Activated CD4-positive, alpha-beta T cell treated with anti-CD3 and anti-CD28 coated beads, Interleukin-2, amount 50 U/mL, for 1 hour (primary cell): ENCODE results near the gene RRAGD.
A peak's percentile ranks its signal among the peaks of the same experiment; 100 is the strongest.
"Not testable (repeated sequence)": the region's sequence is repeated elsewhere in the genome, so short reads cannot be mapped to it uniquely, and the experiment has no call there.

Experiments used
- DNase-seq: peaks from one replicate; pipeline ENCODE4 v3.0.0-alpha.2; 2020

Gene RRAGD

DNA sequence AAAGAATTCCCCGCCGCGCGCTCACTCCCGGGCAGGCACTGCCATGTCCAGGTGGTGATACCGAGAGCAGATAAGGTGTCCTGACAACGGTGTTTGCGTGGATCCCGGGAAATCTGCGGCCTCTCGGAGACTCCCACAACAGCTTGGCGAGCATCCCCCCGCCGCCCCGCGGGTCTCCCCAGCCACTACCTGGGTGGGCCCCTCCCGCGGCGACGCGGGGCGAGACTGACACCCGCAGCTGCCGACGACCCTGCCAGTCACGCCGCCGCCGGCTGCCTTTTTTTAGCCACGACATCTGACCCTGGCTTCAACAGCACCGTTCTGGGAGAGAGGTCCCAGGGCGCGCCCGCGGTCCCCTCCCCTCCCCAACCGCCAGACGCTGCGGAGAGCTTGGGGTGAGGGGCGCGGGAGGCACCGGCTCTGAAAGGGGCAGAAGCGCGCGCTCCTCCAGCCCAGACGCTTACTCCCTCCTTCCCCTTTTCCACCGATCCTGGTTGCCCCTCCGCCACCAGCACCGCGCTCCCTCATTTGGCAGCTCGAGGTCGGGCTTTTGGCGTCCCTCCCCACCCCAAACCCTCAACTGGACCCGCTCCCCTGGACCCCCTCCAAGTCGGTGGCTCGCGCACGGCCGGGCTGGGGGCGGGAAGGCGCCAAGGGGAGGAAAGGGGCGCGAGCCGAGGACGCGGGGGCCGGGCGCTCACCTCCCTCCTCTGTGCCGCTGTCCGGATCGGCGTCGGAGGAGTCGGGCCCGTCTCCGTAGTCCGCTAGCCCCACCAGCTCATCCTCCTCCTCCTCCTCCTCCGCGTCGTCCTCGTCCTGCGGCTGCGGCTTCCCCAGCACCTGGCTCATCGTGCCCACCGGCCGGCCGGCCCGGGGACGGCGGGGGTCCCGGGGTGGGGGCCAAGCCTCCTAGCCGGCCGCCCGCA, 665 bp downstream of the RRAGD start:
- DNase-seq, result peak; percentile 18

- no peak for DNase-seq
Measured at GRCh38 chr6:89410788-89411144, 1.3 kb downstream of the RRAGD start.

DNA sequence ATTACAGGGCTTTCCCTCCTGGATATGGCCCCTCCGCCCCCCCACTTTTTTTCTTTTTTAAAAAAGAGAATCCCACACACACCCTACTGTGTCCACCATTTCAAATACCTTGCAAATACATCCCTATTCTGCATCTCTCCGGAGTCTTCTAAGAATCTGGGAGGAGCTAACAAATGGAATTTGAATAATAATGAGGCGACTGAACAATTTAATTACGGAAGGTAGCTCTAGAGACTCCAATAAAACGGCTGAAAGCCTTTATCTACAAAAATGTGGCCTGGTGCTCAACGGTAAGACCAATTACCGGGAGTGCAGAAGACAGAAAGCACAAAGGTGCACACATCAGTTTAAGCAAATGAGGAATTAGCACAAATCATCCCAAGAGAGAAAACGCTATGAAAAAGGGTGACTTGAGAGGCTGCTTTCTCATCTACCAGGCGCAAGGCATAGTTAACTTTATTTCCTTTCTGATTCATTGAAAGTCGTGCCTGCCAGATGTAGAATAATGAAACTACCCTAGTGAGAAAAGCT, 1.8 kb downstream of the RRAGD start:
- no peak for DNase-seq

DNA sequence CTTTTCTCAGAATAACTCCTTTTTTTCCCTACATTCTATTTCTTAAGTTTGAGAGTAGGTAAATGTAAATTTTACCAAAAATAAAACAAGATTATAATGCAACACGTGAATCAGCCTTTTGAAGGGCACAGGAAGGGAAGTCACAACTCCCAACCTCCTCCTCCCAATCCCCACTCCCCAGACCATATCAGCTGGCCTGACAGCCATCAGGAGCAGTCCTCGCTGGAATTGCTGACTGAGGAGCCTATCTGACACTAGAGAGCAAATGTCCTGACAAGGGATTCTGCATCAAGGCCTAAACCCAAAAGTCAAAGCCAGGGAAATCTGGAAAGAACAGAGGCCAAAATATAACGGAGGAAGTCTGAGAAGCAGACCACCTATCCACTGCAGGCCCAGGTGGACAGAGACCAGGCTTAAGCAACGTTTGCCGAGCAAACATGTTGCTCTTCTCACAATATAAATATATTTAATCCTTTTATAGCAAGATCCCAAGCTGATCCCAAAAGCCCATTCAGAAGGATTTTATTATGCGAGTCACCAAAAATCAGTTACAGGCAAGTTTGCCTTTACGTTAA, 2.5 kb downstream of the RRAGD start:
- DNase-seq, result no peak

GRCh38 chr6:89406141-89406540, 5.9 kb downstream of the RRAGD start:
- DNase-seq, result no peak

- no peak for DNase-seq
Measured at GRCh38 chr6:89404512-89404911, 7.6 kb downstream of the RRAGD start.

DNA sequence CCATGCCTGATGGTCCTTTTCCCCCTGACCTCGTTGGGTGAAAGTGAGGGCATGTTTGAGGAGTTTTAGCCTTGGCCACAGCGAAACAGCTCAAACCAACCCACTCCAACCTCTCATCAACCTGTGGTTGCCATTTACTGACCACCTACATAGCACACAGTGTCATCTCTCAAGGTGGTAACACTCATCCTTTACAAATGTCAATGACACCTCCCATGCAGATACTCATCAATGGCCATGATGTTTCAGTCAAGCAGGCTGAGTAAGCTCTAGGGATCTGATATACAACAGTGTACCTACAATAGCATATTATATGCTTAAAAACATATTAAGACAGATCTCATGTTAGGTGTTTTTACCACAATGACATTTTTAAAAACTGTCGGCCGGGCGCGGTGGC, 9.3 kb downstream of the RRAGD start:
- no peak for DNase-seq

GRCh38 chr6:89400912-89401399, 11.1 kb downstream of the RRAGD start:
- DNase-seq, result no peak

DNA sequence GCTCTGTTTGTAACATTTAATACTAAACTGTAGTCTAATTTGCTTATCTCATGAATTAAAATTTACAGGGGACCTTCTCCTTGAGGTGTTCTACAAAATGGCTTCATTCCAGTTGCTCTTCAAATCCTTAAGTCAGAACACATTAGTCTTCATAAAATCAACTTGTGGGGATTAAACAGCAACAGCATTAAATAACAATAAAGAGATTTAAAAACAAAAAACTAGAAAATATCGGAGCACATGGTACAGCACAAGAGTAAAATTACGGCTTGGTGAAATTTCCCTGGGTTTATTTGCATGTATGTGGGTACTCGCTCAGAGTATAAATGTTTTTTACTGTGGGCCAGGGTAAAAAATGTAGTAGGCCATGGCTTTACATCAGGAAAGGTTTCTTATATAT, 12.0 kb downstream of the RRAGD start:
- no peak for DNase-seq

- no peak for DNase-seq
Measured at GRCh38 chr6:89398762-89399525, 13.1 kb downstream of the RRAGD start.

- DNase-seq, result not testable (repeated sequence)
Measured at GRCh38 chr6:89397884-89398283, 14.2 kb downstream of the RRAGD start.

DNA sequence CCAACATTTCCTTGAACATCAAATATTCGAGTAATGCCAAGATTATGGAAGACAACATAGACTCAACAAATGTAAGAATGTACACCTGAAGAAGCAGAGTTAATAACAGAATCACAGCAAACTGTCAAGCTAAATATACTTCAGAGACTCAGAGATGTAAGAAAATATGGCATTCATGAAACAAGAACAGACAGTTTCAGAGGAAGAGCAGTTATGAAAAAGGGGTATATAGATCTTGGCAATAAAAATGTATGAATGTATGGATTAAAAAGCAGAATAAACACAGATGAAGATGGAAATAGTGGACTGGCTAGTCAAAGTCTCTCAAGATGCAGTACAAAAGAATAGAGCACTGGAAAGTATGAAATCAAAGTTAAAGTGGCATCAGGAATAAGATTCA, 18.4 kb downstream of the RRAGD start:
- DNase-seq, result no peak

DNA sequence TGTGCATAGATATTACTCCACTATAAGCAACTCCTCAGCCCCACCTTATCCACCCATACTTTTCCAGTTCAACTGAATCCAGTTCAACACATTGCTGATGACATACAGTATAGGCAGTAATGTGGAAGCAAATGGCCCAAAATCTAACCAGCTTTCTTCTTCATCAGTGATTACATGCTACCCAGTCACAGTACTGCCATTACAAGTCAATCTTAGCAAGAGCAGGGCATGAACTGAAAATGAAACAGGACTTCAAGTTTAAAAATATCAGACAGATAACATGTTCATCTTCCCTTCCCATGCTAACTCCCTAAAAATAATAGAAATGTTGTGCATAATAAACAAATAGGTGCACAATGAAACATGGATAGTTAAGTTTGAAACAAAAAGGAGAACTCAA, 19.2 kb downstream of the RRAGD start:
- no peak for DNase-seq

- DNase-seq, result no peak
Measured at GRCh38 chr6:89388846-89389245, 23.2 kb downstream of the RRAGD start.

- no peak for DNase-seq
Measured at GRCh38 chr6:89387516-89388201, 24.4 kb downstream of the RRAGD start.

GRCh38 chr6:89386917-89387491, 25.1 kb downstream of the RRAGD start:
- DNase-seq, result no peak

DNA sequence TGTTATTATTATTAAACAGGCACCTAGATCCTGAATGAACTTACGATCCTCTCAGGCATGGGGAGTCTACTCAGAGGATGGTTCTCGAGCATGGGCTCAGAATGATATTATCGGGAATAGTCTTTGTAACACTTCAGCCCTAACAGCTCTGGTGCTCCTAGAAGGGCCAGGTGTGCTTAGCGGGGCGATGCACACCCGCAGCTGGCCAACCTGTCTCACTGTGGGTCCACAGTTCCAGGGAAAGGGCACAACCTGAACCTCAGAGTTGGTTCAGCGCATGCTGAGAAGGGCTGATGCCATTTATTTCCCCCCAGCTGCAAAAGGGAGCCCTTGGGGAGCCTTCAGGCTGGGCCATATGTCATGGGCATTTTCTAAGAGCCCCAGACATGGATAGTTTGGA, 26.2 kb downstream of the RRAGD start:
- DNase-seq, result no peak

GRCh38 chr6:89385156-89385667, 26.9 kb downstream of the RRAGD start:
- no peak for DNase-seq

GRCh38 chr6:89381031-89381430, 31.0 kb downstream of the RRAGD start:
- no peak for DNase-seq

- DNase-seq, result no peak
Measured at GRCh38 chr6:89379281-89379680, 32.8 kb downstream of the RRAGD start.

GRCh38 chr6:89378628-89379027, 33.4 kb downstream of the RRAGD start:
- DNase-seq, result no peak
